AML-193 (cell line): ENCODE measurements around the gene ALKBH3.

ENCODE experiments used
- DNase-seq, 2 experiments: peaks; one replicate each; lab custom pipeline; 2025; lab: John Stamatoyannopoulos, UW

Gene ALKBH3

DNA sequence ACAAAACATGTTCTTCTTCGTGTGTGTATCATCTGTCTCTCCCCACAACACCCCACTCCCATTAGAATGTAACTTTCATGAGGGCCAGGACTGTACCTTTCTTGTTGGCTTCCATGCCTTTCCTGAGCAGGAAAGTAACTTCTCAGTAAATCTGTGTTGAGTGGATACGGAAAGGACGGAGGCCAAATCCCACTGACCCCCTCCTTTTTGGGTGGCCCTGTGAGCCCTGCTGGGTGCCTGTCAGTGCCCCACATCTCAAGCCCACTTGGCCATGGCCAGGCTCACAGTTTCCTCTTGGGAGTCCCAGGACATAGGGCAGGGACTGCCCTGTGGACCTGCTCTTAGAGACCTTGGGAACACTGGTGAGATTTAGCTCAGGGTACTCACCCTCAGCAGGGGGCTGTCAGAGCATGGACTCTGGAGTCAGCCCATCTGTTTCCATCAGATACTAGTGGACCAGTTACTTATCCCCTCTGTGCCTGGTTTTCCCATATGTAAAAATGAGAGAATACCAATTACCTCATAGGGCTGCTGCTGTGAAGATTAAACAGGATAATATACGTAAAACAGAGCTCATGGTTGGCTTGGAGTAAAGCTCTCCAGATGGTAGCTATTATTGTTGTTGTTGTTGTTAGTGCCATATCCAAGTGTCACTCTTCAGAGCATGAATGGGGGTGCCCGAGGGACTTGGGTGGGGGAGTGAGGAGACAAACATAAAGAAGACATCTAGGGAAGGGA, 60.8 kb downstream of the ALKBH3 start:
- DNase-seq, result no peak

DNA sequence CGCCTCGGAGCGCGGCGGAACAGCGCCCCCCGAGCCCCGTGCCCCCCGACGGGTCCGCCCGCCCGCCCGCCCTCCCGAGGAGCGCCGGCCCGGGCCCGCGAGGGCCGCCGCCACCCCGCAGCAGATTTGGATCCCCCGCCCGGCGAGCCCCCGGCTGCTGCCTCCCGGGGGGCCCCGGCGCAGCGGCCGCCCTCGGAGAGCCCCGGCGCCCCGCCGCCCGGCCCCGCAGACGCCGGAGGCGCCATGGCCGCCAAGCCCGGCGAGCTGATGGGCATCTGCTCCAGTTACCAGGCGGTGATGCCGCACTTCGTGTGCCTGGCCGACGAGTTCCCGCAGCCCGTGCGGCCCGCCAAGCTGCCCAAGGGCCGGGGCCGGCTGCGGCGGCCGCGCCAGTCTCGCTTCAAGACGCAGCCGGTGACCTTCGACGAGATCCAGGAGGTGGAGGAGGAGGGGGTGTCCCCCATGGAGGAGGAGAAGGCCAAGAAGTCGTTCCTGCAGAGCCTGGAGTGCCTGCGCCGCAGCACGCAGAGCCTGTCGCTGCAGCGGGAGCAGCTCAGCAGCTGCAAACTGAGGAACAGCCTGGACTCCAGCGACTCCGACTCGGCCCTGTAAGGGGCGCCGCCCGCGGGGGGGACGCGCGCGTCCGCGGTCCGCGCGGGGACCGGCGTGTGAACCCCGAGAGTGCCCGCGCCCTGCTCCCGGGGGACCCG, 62.2 kb downstream of the ALKBH3 start:
- DNase-seq, result no peak

DNA sequence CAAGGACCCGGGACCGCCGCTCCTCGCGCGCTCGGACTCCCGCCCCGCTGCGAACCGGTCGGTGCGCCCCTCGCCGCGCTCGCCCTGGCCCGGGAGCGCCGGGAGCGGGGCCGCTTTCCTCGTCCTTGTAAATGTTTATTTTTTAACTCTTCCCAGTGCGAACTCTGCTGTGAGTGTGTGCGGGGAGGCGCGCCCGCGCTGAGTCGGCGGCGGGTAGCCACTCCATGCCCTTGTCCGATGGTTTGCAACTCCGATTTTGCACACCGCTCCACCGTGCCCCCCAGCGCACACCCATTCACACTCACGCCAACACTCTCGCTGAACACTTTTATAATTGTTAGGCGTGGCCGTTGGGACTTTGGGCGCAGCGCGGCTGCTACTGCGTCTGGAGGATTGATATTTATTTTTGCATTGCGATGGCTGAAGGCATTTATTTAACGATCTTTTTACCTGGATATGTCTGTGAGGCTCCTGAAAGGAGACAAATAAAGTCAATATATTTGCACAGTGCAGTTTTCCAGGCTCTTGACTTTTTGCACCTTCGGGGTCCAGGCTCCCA, 62.8 kb downstream of the ALKBH3 start:
- no peak for DNase-seq

DNA sequence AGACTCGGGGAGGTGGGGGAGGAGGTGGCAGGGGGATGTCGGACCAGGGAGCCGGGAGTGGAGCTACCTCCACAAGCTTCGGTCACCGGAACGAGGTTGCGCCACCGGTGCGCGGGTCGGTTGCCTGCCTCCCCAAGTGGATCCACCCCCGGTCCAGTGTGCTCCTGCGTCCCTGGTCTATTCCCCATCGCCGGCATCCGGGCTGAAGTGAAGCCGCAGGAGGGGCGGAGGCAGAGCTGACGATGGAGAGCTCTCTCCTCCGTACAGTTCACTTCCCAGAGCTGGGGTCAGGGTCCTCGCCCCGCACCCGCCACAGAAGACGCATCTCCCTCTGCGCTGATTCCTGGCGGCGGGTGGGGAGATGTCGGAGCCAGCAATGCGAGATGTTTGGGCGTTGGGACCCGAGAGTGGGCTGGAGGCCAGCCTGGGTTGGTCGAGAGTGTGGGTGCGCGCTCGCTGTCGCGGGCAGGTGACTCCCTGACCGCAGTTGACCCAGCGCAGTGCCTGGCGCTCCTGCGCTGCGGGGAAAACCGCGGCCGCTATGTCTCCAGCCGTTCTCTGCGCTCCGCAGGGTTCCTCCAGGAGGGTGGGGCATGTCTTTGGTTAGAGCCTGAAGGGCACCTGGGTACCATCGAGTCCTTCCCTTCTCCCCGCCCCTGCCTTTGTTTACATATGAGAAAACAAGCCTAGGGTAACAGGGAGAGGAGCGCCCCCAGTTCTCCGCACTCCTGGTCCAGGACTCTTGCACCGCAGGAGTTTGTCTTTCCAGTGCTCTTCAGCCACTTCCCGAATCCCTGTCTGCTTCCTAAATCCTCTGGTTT, 63.5 kb downstream of the ALKBH3 start:
- DNase-seq, result no peak

DNA sequence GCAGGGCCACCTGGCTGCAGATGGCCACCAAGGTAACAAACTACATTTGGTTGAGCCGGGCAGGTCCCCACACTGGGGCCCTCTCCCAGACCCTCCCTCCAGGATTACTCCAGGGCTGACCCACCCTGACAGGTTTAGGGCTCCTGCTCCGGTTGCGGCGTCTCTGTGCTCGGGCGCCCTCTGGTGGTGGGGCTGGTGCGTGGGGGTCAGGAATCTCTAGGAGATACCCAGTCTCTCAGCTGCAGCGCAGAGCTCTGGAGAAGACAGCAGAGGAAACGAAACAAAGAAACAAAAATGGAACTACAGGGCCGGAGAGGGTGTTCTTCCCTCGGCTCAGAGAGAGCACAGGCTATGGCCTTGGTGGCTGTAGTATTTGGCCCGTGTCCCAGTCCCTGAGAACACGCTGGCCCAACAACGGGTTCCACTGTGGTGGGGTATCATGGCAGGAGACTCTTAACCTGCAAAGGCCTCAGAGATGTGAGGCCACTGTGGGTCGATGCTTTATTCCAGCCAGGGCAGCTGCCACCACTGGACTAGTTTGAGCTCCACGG, 64.2 kb downstream of the ALKBH3 start:
- DNase-seq, result peak; percentile 24 to 33

DNA sequence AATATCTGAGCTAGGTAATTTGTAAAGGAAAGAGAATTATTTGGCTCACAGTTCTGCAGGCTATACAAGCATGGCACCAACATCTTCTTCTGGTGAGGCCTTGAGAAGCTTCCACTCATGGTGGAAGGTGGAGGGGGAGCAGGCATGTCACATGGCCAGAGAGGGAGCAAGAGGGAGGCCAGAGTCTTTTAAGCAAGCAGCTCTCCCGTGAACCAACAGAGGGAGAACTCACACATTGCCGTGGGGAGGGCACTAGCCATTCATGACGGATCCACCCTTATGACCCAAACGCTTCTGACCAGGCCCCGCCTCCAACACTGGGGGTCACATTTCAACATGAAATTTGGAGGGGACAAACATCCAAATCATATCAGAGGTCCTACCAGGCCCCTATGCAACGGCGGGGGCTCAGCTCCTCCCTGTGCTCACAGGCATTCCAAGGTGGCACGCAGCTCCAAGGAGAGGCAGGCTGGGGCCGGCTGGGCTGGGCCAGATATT, 66.4 kb downstream of the ALKBH3 start:
- DNase-seq, result peak in 1 of 2 experiments; percentile 4

DNA sequence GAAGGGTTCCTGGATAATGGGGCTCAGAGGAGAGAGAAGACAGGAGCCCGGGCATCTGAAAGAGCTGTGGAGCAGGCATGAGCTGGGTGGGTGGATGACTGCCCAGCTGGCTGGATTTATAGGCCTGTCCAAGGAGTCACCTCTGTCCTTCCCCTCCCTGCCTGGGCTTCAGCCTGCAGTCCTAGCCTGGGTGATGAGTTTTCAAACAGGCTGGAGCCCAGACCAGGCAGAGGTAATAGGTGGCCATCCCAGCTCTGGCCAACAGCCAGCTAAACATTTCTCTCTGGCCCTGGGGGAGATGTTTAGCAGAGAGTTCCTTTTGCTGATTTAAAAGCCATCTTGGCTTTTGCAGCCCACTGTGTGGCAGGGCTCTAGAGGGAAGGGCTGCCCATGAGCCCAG, 67.2 kb downstream of the ALKBH3 start:
- DNase-seq, result no peak

DNA sequence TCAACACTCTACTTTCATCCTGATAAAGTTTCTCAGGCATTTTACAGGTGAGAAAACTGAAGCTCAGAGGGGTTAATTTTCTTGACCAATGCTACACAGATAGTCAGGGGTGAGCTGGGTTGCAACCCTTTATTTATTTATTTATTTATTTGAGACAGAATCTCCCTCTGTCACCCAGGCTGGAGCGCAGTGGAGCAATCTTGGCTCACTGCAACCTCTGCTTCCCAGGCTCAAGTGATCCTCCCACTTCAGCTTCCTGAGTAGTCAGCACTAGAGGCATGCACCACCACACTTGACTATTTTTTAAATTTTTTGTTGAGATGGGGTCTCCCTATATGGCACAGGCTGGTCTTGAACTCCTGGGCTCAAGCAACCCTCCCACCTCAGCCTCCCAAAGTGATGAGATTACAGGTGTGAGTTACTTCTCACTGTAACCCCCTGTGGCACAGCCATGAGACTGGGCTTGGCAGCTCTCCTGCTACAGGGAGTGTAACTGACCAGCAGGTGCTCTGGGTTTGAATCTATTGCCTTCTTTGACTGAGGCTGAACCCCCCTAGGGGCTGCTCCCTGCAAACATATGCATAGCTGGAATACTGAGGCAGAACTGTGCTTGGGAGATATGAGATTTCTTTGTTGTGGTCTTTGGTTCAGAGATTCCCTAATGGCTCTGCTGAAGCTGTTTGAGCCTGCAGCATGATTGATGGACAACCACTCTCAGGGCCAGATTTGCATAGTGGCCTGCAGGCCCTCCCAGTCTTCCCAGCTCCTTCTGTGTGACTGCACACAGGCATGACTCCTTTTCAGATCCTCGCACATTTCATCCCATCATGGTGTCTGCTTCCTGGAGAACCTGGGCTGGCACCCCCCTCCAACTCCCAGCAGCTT, 68.0 kb downstream of the ALKBH3 start:
- no peak for DNase-seq

DNA sequence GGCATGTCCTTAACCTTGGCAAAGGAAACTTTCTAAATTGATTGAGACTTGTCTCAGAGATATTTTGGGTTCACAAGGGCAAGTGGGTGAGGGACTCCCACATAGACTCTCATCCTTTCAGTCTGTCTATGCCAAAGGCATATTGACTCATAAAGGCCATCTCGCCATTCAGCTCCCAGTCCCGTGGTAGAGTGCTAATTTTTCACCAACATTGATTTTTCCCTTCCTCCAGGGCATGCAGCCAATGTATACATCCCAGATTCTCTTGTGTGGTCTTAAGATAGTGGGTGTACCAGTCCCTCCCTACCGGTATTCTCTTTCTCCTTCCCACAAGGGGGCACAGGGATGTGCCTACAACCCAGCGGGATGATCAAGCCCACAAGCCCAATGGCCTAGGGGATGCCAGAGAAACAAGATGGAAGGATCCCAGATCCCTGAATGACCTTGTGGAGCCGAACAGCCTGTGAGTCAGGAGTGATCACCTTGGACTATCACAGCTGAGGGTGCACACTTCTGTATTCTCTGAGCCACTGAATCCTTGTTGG, 69.8 kb downstream of the ALKBH3 start:
- DNase-seq, result no peak

DNA sequence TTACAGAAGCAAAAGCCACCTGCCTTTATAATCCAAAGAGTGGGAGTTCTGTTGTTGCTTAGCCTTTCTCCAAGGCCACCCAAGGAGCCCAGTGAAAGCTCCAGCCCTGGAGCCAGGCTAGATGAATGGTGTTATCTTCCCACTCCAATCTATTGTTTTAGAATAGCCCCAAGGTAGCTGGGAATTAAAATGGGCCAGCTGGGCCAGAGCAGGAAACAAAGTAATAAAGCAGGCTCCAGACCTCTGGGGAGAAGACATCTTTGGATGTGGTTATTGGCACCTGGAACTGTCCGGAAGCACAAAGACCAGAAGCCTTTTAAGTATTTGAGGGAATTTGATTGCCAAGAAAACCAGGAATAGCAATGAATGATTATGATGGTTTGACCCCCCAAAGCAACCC, 70.6 kb downstream of the ALKBH3 start:
- no peak for DNase-seq

DNA sequence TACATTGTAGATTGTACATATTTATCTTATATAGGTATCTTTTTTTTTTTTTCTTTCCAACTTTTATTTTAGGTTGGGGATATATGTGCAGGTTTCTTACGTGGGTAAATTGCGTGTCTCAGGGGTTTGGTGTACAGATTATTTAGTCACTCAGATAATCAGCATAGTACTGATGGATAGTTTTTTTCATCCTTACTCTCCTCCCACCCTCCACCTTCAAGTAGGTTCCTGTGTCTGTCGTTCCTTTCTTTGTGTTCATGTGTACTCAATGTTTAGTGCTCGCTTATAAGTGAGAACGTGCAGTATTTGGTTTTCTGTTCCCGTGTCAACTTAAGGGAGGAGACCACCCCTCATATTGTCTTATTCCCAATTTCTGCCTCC, 71.4 kb downstream of the ALKBH3 start:
- DNase-seq, result no peak

DNA sequence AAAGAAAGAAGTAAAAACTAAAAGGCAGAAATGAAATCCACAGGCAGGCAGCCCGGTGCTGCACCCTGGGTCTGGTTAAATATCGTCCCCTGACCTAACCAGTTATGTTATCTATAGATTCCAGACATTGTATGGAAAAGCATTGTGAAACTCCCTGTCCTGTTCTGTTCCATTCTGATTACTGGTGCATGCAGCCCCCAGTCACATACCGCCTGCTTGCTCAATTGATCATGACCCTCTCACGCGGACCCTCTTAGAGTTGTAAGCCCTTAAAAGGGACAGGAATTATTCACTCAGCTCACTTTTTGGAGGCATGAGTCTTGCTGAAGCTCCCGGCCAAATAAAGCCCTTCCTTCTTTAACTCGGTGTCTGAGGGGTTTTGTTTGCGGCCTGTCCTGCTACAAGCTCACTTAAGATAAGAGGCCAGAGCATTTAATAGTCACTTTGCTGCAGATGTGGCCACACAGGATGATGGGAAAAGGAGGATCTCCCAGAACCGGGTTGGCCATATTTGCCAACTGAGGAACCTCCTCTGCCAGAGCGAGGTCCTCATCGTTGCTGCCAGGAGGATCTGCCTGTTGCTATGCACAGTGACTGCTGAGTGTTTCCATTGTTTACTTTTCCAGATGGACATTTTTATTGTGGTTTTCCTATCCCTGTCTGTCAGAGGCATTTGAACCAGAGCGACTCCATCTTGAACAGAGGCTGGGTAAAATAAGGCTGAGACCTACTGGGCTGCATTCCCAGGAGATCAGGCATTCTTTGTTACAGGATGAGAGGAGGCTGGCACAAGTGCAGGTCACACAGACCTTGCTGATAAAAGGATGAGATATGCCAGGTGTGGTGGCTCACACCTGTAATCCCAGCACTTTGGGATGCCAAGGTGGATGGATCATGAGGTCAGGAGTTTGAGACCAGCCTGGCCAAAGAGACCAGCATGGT, 72.0 kb downstream of the ALKBH3 start:
- no peak for DNase-seq

DNA sequence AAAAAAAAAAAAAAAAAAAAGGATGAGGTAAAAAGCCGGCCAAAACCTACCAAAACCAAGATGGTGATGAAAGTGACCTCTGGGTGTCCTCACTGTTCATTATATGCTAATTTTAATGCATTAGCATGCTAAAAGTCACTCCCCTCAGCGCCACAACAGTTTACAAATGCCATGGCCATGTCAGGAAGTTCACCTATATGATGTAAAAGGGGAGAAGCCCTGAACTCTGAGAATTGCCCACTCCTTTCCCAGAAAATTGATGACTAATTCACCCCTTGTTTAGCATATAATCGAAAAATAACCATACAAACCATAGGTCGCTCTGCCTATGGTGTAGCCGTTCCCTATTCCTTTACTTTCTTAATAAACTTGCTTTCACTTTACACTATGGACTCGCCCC, 72.9 kb downstream of the ALKBH3 start:
- no peak for DNase-seq

DNA sequence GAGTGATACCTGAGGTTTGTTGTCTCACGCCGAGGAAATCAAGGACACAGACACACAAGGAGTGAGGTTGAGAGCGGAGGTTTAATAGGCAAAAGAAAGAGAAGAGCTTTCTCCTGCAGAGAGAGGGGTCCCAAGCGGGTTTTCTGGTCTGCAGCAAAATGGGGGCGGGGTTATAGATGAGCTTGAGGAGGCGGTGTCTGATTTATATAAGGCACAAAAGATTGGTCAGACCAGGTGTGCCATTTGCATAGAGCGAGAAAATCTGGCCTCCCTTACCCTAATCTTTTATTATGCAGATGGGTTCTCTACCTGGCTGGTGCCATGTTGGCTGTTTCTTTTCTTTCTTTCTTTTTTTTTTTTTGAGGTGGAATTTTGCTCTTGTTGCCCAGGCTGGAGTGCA, 73.6 kb downstream of the ALKBH3 start:
- no peak for DNase-seq

DNA sequence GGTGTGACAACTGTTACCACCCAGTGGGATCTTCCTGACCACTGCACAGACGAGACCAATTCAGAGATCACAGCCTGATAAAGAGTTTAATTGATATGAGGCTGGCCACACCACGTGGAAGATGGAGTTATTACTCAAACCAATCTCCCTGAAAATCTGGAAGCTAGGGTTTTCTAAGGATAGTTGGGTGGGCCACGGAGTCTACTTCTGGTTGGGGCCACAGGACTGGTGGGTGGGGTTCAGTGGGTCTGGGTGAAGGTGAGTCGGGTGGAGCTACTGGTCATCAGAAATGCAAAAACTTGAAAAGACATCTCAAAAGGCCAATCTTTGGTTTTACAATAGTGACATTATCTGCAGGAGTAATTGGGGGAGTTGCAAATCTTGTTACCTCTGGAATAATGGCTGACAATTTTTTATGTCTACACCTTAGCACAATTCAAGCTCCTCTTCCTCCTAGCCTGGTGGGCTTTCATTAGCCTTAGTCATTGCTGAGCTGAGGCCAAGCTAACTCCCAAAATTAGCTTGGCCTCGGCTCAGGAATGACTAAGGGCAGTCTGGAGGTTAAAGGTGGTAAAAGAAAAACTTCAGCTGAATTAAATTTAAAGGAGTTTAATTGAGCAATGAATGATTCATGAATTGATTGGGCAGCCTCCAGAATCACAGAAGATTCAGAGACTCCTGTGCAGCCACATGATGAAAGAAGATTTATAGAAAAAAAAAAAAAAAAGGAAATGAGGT, 74.9 kb downstream of the ALKBH3 start:
- DNase-seq, result no peak

DNA sequence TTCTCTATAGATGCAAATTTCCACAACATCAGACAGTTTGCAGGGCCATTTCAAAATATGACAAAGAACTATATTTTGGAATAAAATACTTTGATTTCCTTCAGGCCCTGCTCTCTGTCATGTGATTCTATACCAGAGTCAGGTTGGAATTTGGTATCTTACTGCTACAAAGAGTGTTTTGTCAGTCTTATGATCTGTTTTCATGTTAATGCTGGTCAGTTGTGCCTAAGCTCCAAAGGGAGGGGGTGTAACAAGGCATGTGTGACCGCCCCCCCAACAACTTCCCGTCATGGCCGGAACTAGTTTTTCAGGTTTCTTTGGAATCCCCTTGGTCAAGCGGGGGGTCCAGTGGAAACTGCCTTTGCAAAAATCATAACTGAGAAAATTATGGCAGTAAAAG, 76.9 kb downstream of the ALKBH3 start:
- no peak for DNase-seq

DNA sequence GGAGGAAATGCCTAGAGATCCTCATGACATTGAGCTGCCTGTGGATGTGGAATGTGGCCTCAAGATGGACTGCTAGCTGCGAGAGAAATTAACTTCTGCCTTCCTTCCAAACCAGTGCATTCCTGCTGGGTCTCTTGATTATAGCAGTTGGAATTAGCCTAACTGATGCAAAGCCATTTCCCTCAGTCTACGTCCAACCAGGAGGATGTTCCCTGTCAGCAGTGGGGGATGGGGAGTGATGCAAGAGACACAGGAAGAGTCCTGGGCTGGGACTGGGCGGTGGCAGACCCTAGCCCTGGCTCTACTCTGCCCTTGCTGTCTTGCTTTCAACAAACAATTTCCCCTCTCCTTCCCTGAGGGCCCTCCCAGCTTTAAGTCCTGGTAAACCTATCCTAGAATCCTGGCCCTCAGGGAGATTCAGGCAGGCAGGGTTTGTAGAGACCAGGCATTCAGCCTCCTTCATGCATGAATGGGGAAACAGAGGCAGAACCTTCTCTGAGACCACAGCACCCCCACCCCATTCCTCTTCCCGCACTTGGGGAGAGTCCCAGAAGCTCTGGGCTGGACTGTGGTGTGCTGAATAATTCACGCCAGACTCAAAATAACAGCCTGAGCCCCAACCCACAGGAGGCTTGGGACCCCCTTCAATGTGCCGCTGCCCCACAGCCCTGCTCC, 78.8 kb downstream of the ALKBH3 start:
- no peak for DNase-seq
